HG03378 (cell line): ENCODE results near the gene ENTHD1.
"Not testable (repeated sequence)": the region's sequence is repeated elsewhere in the genome, so short reads cannot be mapped to it uniquely, and the experiment has no call there.

ENCODE experiments used
- ATAC-seq: cut with Tn5 transposase; IDR thresholded peaks from one replicate; pipeline ENCODE4 v1.9.1; 2021; ENCODE audit warnings: mild to moderate bottlenecking, moderate library complexity; ENCODE audit not compliant: unreplicated experiment

Gene ENTHD1

DNA sequence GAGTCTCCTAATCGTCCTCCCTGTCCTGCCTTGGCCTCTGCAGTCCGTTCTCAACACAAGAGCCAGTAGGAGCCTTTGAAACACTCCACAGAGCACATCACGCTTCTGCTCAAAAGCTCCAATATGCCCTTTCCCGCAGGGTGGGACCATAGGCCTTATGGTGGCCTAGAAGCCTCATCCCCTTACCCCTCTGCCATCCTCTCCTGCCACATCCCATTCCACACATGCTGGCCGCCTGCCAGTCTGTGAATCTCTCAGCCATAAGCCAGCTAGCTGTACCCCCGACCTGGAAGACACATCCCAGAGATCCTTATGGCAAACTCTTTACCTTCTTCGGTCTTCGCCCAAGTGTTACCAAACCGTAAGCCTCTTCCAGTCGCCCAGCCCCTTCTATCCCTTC, 157.8 kb downstream of the ENTHD1 start:
- ATAC-seq = no peak

DNA sequence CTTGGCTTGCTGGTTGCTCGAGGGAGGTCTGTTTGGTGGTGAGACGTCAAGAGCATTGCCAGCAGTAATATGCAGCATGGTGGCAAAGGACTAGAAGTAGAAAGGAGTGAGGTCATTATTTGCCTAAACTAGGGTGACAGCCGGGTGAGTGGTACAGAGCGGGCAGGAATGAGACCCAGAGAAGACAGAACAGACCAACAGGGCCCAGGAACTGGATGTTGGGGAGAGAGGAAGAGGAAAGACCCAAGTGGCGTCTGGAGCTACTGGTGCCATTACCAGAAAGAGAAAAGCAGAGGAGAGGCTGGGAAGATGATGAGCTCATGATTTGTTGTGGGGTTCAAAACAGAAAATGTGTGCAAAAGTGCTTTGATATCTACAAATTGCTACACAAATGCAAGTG, 158.7 kb downstream of the ENTHD1 start:
- no peak for ATAC-seq

DNA sequence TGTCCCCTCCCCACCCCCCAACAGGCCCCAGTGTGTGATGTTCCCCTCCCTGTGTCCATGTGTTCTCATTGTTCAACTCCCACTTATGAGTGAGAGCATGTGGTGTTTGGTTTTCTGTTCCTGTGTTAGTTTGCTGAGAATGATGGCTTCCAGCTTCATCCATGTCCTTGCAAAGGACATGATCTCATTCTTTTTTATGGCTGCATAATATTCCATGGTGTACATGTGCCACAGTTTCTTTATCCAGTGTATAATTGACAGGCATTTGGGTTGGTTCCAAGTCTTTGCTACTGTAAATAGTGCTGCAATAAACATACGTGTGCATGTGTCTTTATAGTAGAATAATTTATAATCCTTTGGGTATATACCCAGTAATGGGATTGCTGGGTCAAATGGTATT, 159.5 kb downstream of the ENTHD1 start:
- not testable (repeated sequence) for ATAC-seq

DNA sequence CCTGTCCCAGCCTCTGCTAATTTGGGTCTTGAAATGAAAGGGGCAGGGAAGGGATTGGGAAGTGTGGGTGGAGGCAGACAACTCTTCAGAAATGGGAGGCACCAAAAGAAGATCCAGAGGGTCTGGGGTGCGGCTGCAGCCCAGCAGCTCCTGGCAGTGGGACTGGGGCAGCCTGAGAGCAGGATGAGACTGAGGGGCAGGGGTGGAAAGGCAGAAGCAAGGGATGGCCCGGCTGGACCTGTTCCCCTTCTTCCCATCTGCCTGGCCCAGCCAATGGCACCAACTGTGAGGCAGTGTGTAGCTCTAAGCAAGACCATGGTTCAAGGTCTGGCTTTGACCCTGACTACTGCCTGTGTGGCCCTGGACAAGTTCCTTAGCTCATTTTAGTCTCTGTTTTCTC, 160.4 kb downstream of the ENTHD1 start:
- ATAC-seq = no peak

DNA sequence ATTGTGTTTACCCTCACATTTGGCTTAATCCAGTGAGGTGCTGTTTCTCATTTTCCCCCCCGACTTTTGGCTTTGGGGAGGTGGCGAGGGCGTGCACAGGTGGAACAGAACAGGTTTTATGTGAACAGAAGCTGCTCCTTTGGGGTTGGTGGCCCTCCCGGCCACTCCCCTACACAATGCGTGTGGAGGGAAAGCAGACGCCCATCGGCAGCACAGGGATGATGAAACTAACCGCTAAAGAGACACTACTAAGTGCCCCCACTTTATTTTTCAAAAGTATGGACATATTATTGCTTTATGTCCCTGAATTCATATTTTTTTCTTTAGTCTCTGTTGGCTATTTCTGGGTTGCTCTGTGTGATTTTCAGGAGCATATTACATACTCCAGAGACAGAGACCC, 160.9 kb downstream of the ENTHD1 start:
- ATAC-seq = no peak

DNA sequence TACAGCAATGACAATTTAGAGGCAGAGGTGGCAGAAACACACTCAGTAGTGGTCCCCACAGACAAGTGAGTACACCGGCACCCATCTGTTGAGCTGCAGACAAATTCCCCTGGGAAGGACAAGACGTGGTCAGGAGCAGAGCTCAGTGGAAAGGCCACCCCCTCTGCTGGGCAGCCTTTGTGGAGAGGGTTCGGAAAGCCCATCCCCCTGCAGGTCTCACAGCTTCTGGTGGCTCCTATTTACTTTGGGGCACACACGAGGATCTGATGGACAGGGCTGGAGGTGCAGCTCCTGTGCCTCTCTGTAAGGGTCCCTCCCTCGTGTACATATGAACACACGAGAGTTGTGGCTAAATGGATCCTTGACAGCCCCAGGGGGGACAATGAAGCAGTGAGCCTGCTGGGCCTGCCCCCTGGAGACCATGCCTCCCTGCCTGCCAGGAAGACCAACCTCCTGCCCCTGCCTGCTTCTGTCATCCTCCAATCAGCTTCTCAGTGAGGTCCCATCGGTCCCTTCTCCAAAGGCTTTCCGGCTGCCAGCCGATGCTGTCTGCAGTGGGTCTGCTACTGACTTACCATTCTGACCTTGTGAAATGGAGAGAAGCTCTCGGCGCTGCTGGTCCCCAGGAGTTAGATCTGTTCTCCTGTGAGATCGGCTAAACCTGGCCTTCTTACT, 161.5 kb downstream of the ENTHD1 start:
- no peak for ATAC-seq

DNA sequence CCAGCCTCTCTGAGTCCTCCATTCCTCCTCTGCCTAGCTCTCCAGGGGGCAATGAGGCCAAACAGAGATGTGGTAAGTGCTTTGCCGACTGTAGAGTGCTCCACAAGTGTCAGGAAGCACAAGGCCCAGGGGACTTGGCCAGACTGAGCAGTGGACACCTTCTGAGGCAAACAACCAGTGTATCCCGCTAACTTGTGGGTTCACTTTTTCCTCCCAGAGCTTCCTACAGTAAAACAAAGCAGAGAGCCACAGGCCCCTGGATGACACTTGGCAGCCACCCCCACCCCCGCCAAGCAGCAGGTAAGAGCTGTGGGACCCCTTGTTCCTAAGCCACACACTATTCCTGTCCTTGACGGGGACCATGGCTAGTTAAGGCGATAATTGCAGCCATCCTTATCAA, 162.1 kb downstream of the ENTHD1 start:
- no peak for ATAC-seq

DNA sequence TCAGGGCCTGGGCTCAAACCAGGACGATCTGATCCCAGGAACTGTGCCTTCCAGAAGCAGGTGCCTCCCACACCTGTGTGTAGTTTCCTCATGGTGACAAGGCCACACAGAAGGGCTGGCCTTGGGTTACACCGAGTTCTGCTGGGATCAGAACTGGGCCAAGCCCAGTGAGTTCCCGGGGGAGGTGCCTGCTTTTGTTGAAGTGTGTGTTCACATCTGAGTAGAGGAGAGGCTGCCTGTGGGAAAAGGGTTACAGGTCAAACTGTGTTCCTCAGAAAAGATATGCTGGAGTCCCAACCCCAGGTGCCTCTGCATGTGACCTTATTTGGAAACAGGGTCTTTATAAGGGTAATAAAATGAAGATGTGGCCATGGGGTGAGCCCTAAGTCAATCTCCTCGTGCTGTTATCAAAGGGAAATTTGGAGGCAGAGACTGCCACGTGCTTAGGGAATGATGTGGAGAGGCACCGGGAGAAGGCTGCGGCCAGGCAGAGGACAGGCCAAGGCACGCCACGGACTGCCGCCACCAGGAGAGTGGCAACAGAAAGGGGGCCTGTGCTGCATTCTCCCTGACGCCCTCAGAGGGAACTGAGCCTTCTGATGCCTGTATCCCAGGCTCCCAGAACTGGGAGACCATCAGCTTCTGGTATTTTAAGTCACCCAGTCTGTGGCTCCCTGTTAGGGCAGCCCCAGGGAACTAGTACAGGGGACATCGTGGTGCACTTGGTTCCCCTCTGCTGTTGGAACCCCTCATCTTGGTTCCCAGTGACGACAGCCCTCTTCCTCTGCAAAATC, 164.2 kb downstream of the ENTHD1 start:
- ATAC-seq = no peak

DNA sequence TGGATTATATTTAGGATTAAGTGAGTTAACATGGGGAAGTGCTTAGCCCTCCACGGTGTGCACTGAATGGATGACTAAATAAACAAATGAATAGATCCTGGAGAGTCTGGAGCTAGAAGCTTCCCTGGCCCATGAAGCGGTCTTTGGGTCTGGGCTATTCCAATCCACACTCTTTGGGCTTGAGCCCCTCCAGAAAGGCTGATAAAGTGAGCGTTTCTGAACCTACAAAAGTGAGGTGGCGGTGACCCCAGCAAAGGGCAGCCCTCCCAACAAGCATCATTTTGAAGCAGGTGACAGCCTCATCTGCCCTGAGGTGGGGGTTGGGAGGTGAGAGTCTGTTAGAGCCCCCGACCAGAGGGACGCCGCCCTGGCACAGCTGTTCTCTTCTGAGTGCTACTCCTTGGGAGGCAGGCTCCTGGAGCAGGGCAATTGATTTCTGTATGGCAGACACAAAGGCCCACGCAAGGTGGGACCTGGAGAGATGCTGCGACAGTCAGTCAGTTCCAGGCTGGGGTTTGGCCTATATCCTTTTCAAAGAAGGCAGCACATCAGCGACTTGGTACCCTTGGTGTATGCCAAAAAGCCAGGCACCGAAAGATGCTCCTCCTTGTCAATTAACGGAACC, 165.2 kb downstream of the ENTHD1 start:
- no peak for ATAC-seq

DNA sequence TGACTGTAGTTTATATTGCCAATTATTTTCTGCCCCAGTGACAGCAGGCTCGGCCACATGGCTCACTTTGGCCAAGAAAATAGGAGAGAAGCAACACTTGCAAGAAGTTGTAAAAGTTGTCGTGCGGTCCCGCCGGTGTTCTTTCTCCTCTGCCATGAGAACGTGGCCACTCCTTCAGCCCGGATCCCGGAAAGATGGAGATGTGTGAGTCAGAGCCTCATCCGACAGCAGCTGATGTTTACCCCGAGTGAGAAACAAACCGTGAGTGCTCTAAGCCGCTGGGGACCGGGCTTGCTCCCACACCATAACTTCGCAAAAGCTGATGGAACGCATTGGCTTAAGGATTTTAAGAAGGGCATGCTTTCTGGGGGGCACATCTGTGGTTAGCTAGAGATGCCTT, 166.0 kb downstream of the ENTHD1 start:
- no peak for ATAC-seq

DNA sequence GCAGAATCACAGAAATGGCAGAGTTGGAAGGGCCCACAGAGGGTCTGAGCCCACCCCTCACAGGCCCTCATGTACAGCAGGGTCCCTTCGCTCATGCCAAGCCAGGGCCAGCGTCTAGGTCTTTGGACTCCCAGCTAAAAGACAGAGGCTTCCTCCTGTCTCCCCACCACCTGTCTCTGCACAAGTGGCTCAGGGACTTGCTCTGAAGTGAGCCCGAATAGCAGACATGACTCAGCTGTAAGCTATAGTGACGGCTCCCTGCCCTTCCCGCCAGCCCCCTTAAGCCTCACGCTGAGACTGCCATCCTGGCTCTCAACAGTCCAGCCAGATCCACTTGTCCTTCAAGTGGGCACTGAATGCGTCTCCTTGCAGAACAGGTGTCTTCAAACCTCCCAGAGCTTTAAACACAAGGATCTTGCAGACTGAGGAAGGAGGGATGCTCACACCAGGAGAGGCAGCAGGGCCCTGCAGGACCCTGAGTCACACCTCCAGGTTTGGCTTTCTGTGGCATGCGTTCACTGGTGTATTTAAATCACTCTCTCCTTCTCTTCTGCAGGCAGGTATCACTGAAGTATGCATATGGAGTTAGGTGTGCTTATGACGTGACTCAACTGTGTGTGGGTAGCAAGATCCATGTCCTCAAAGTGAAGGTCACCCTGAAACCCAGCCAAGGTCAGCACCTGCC, 168.1 kb downstream of the ENTHD1 start:
- no peak for ATAC-seq

DNA sequence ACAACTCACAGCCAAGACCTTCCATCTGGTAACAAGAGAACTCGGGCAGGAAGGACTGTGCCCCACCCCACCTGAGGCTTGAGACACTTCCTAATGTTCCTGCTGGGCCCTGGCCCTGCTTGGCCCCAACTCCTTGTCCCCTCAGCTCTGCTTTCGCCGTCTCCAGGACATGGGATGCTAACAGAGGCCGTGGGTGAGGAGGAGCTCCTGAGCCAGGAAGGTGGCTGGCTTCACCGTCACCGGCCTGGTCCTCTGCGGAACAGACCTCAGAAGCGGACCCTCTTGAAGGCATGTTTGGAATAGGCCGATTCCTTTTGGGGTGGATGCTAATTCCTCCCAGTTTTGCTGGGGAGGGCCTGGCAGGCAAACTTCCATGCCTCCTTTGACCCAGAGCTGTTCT, 168.7 kb downstream of the ENTHD1 start:
- ATAC-seq = no peak

DNA sequence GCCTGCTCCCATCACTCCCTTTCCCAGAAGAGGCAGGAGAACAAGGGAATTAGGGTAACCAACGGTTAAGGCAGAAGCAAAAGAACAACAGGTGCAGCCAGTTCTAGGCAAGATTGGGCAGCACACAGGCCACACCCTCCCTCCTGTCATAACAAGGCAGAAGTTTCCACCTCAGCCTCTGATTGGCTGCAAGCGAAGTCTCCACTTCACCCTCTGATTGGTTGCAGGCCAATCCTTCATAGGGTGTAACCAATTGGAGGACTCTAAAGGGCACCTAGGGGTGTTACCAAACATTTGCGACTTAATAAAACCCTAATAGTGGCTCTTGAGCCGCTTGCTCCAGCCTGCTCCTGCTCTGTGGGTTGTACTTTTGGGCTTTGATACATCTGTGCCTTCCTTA, 169.2 kb downstream of the ENTHD1 start:
- no peak for ATAC-seq

DNA sequence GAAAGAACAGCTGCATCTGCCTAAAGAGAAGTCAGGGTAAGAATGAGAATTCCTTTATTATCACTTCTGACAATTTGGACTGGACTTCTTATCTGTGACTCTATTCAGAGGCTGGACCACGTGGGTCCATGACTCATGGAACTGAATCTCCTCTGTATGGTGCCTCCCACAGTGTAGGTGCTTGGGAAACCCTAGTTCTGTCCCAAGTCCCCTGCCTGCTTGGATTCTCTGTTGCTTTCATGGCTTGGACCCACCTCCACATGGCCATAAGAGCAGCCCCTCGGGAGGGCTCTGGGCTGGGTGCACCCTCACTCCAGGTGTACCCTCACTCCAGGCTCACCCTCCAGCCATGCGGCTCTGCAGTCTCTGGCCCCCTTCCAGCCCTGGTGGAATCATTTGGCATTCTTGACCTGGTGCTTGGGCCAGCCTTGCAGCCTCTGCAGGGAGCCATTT, 169.6 kb downstream of the ENTHD1 start:
- no peak for ATAC-seq

DNA sequence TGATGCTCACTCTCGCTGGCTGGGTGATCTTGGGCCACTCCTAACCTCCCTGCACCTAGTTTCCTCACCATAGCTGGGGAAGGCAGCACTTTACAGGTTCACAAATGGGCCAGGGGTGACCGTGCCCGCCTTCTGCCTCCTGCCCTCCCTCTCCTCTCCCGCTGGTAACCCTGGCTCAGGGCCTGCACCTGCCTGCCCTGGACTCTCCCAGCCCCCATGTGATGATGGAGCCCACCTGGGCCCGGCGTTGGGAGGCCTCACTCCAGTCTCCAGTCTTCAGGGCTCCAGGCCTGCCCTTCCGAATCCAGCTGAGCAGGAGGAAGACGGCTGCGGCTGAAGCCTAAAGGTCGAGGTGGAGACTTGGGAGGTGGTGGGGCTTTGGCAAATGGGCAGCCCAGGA, 170.1 kb downstream of the ENTHD1 start:
- ATAC-seq = no peak

DNA sequence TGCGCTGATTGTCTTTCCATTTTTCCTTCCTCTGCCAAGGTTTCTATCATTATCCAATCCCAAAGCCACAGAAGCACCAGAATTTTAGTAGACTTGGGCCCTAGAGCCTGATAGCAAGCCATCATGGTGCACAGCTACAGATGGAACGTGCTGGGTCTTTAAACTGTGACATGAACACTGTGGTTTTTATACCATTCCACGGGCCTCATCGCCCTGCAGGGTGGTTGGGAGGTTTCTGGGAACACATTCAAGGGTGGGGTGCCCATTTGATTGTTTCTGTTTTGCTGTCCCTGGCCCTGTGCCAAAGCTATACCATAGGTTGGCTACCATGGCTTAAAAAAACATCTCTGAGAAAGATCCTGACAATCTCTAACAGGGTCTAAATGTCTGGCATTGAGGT, 171.1 kb downstream of the ENTHD1 start:
- ATAC-seq = no peak

DNA sequence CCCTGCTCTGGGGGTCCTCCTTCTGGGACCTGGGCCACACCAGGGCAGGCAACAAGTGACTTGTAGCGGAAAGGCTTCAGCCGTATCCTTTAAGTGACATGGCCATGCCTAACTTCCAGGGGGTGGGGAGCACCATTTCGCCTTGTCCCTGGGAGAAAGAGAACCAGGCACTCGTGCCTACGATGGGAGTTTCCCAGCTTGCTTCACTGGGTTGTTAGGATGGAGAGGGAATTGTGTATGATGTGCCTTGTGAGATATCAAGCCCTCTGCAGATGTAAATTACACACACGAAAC, 171.6 kb downstream of the ENTHD1 start:
- ATAC-seq = no peak

DNA sequence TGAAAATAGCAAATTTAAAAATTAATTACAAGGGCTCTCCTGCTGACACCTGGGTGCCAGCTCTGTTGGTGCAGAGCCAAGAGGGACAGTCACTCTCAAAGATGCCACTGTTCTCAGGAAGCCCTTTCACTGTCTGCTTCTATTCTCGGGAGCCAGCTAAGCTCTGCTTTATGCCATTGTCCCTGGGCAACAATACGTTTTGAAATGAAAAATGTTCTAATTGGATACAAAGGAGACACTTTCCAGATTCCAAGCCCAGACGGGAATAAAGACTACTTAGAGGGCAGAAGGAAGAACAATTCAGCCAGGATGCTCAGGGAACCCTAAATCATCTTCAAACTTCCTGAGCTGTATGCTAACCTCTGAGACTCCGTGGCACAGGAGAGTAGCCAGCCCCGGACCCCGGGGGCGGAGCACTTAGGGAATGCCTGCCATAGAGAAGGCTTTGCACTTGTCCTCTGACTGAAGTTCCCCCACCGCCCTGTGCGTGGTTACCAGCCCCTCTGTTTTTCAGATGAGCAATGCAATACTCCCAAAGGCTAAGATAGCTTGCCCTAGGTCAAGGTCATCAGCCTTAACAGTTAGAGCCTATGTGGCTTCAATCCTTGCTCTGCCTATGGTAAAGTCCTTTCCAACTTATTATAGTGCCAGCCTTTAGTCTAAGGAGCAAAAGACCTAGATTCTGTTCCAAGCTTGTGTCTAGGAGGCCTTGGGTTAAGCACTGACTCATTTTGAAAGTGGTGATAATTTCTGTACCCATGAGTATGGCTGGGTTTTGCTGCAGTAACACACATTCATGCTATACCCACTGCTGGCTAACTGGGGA, 172.1 kb downstream of the ENTHD1 start:
- no peak for ATAC-seq

DNA sequence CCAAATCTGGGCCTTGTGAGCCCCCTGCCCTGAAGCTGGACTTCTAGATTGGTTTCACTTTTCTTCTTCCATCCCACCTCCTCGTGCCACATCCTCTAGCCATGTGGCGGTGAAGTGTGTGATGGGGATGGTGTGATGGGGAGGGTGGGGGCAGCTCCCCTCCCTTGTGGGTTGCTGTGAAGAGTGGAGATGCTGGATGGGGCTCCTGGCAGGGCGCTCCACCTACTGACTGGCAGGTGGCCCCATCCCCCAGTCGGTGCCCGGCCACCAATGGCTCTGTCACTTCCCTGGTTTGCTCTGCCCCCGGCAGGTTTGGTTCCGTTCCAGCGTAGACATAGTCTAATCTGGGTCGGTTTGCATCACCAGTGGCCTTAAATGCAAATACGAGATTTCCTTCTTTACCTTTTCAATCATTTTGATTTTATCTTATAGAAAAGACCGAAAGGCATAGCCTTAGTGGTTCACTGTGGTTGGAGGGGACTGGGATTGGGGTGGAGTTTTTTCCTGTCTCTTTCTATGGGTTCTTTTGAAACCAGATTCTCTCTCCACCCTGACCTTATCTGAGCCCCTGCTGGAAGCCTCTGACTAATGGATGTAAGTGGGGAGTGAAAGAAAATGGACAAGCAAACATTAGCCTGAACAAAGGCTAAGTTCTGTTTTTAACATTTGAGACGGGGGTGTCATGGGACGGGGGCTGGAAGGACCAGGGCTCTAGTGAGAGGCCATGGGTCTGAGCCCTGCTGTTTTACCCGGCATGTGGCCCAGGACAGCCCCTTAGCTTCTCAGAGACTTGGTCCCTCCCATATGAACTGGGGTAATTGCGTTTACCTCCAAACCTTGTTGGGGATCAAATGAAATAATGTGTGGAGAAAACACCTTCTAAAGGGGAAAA, 173.8 kb downstream of the ENTHD1 start:
- ATAC-seq = no peak

DNA sequence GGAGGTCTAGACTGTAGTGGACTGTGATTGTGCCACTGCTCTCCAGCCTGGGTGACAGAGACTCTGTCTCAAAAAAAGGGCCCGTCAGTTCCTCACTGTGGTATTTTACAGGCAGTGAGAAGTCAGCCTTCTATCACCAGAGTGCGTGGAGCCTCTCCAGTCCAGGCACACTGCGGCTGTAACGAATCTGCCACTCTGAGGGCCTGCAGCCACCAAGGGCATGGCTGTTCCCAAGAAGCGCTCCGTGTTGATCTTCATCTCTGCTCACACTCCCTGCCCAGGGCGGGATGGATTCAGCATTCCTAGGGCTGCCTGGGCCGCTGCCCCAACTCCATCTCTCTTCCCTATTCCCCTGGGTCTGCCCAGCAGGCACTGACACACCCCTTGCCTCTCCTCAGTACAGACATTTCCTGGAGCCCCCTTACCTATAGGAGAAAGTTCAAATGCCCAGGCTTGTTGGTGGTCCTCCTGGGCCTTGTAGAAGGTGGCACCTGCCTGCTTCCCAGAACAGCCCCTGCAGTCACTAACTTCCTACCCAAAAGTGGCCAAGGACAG, 174.6 kb downstream of the ENTHD1 start:
- ATAC-seq = no peak
